ENCODE measurements around the gene SREBF1.

Gene SREBF1

GRCh38 chr17:17836818-17837379 lies at the start of gene SREBF1:
TSS of gene SREBF1 (minus strand) at chr17:17836986. CDS start at chr17:17836817, 169 bp downstream.
- DNase-seq, result peak in 1 of 2 experiments; percentile 49

GRCh38 chr17:17886226-17886625 lies 49.4 kb upstream of the SREBF1 start:
- DNase-seq, result no peak

GRCh38 chr17:17884391-17885357 lies 47.9 kb upstream of the SREBF1 start:
- peak in 1 of 2 experiments; percentile 34 for DNase-seq

- DNase-seq, result no peak
Observed at GRCh38 chr17:17883801-17884200, 47.0 kb upstream of the SREBF1 start.

GRCh38 chr17:17882082-17882581 lies 45.3 kb upstream of the SREBF1 start:
- no peak for DNase-seq

GRCh38 chr17:17880577-17881196 lies 43.9 kb upstream of the SREBF1 start:
- DNase-seq, result no peak

GRCh38 chr17:17877529-17878358 lies 41.0 kb upstream of the SREBF1 start:
- no peak for DNase-seq

GRCh38 chr17:17876959-17877528 lies 40.3 kb upstream of the SREBF1 start:
- DNase-seq, result no peak

GRCh38 chr17:17874478-17874877 lies 37.7 kb upstream of the SREBF1 start:
- DNase-seq, result no peak

GRCh38 chr17:17873450-17873991 lies 36.7 kb upstream of the SREBF1 start:
- DNase-seq, result no peak

- DNase-seq, result no peak
Observed at GRCh38 chr17:17872547-17873345, 36.0 kb upstream of the SREBF1 start.

- DNase-seq, result no peak
Observed at GRCh38 chr17:17871913-17872312, 35.1 kb upstream of the SREBF1 start.

- DNase-seq, result no peak
Observed at GRCh38 chr17:17870247-17870646, 33.5 kb upstream of the SREBF1 start.

- DNase-seq, result no peak
Observed at GRCh38 chr17:17868641-17869522, 32.1 kb upstream of the SREBF1 start.

- no peak for DNase-seq
Observed at GRCh38 chr17:17866897-17867296, 30.1 kb upstream of the SREBF1 start.

- no peak for DNase-seq
Observed at GRCh38 chr17:17866425-17866824, 29.6 kb upstream of the SREBF1 start.

- no peak for DNase-seq
Observed at GRCh38 chr17:17865035-17865434, 28.2 kb upstream of the SREBF1 start.

GRCh38 chr17:17860766-17861107 lies 24.0 kb upstream of the SREBF1 start:
- DNase-seq, result no peak

GRCh38 chr17:17859909-17860765 lies 23.4 kb upstream of the SREBF1 start:
- DNase-seq, result peak in 1 of 2 experiments; percentile 59

Data from NCI-H526 (cell line).